K562 (cell line): ENCODE measurements around the gene PDCD1. TPM values are rescaled to one million over a fixed set of nuclear protein-coding genes. Genes with fewer than 3 reads are reported as not detected.
A peak's percentile ranks its signal among the peaks of the same experiment; 100 is the strongest.

Source experiments
- ATAC-seq: fragments of 200-7000 bp; cut with Tn5 transposase; 3 replicates; pipeline ENCODE4 v1.9.1; 2020; ENCODE audit warnings: moderate library complexity
- BruUV-seq: library from RNA; stranded (reverse); fragments of 400-500 nt; replicated peaks from 2 replicates; lab custom pipeline; 2021; lab: Mats Ljungman, UMichigan
- CTCF ChIA-PET: fragments of 300-600 bp; formaldehyde crosslinking; extraction: SDS; loops from one replicate; lab custom pipeline; 2021; ENCODE audit warnings: low intra/inter-chr PET ratio; lab: Yijun Ruan, JAX
- POLR2A ChIA-PET: fragments of 300-600, 350-650 bp; sonication (Branson Sonifier 250); formaldehyde crosslinking; extraction: SDS; loops from one replicate; lab custom pipeline; 2021; ENCODE audit warnings: antibody characterized with exemption, inconsistent platforms; lab: Yijun Ruan, JAX
- DNase-seq, 4 experiments: peaks; one replicate each; pipeline versions ENCODE4 v3.0.0 to v3.0.0-alpha.2; 2011 to 2018; ENCODE audit warnings: low spot score in 3 of 4, mixed read lengths in 3 of 4; ENCODE audit errors: extremely low read depth in 1 of 4
- FAIRE-seq: peaks from 2 replicates; lab custom pipeline; 2011; peaks lifted over from hg19 to GRCh38; lab: Jason Lieb, UNC
- H2AFZ ChIP-seq: 2 replicates; pipeline ENCODE4 v1.6.0; 2011; ENCODE audit warnings: low read depth, low read length, control low read depth, inconsistent platforms
- H3K27ac ChIP-seq: fragments of 200-600 bp; 3 replicates; pipeline ENCODE4 v1.8.0; 2011; ENCODE audit warnings: low read depth, mild to moderate bottlenecking, control low read depth, inconsistent platforms, low read length, moderate library complexity, mixed read lengths; ENCODE audit errors: extremely low read depth
- H3K27me3 ChIP-seq, 2 experiments: fragments of 300-600 bp in 1 of 2; 2 replicates in 1 of 2; 3 replicates in 1 of 2; pipeline versions ENCODE4 v1.6.0 to v1.8.0; 2011; ENCODE audit warnings: inconsistent platforms in 2 of 2, low read length in 2 of 2, mild to moderate bottlenecking in 1 of 2, mixed read lengths in 1 of 2, moderate library complexity in 1 of 2; ENCODE audit not compliant: control insufficient read depth in 2 of 2, insufficient read depth in 2 of 2
- H3K36me3 ChIP-seq: fragments of 300-600 bp; 3 replicates; pipeline ENCODE4 v1.8.0; 2011; ENCODE audit warnings: mild to moderate bottlenecking, low read length, inconsistent platforms; ENCODE audit not compliant: control insufficient read depth, insufficient read depth
- H3K4me1 ChIP-seq, 2 experiments: fragments of 200-600 bp in 1 of 2; replicated peaks in 1 of 2; 2 replicates in 1 of 2; 3 replicates in 1 of 2; pipeline versions ENCODE4 v1.5.1 to v1.8.0; 2011; ENCODE audit warnings: inconsistent platforms in 2 of 2, low read length in 2 of 2, mild to moderate bottlenecking in 1 of 2, mixed read lengths in 1 of 2, moderate library complexity in 1 of 2; ENCODE audit not compliant: control insufficient read depth in 2 of 2, insufficient read depth in 2 of 2
- H3K4me2 ChIP-seq: 2 replicates; pipeline ENCODE4 v1.6.1; 2011; ENCODE audit warnings: low read length, control low read depth, inconsistent platforms, mixed read lengths; ENCODE audit not compliant: insufficient read depth
- H3K4me3 ChIP-seq: fragments of 200-600 bp; sonication (generic), shearing (Covaris generic); 2 replicates; pipeline ENCODE4 v1.5.1; 2016; ENCODE audit warnings: control low read depth, inconsistent platforms
- H3K79me2 ChIP-seq: fragments of 200-600 bp; 3 replicates; pipeline ENCODE4 v1.8.0; 2011; ENCODE audit warnings: low read length, inconsistent platforms; ENCODE audit not compliant: control insufficient read depth, insufficient read depth
- H3K9ac ChIP-seq, 2 experiments: 2 replicates each; pipeline versions ENCODE4 v1.6.0 to v1.6.1; 2011; ENCODE audit warnings: low read depth in 2 of 2, low read length in 2 of 2, control low read depth in 1 of 2, inconsistent platforms in 1 of 2, mild to moderate bottlenecking in 1 of 2, mixed read lengths in 1 of 2; ENCODE audit not compliant: insufficient read depth in 1 of 2
- H3K9me1 ChIP-seq: one replicate; pipeline ENCODE4 v1.6.0; 2011; ENCODE audit warnings: inconsistent platforms, mild to moderate bottlenecking, low read length, moderate library complexity; ENCODE audit not compliant: control insufficient read depth, insufficient read depth
- H3K9me3 ChIP-seq: replicated peaks from 2 replicates; pipeline ENCODE4 v1.5.1; 2011; ENCODE audit warnings: low read depth, low read length, inconsistent platforms; ENCODE audit not compliant: control insufficient read depth, insufficient read depth
- H4K20me1 ChIP-seq: replicated peaks from 2 replicates; pipeline ENCODE4 v1.6.1; 2011; ENCODE audit warnings: low read length, inconsistent platforms, mixed read lengths; ENCODE audit not compliant: control insufficient read depth, insufficient read depth
- POLR2G ChIP-seq: fragments of 200-400 bp; formaldehyde crosslinking; IDR thresholded peaks from 2 replicates; pipeline ENCODE4 v1.6.1; 2017; ENCODE audit warnings: low read depth, mild to moderate bottlenecking, antibody characterized with exemption, low read length, moderate library complexity
- RBFOX2 ChIP-seq: fragments of 200-400 bp; formaldehyde crosslinking; IDR thresholded peaks from 2 replicates; pipeline ENCODE4 v1.6.1; 2017; ENCODE audit warnings: low read depth, mild to moderate bottlenecking, low read length, moderate library complexity
- SREBF2 ChIP-seq: sonication (generic); formaldehyde crosslinking; IDR thresholded peaks from 2 replicates; pipeline ENCODE4 v1.4.0; 2020; ENCODE audit warnings: mild to moderate bottlenecking, missing genetic modification reagents
- ZNF354B ChIP-seq: fragments of 250-450 bp; sonication (Bioruptor Pico); IDR thresholded peaks from 2 replicates; pipeline ENCODE4 v1.4.0; 2020
- WGBS: fragments of 100-300 bp; shearing (Covaris generic); methylation state at CpG from one replicate; pipeline ENCODE4 v1.1.6; 2016; ENCODE audit warnings: low coverage, mixed read lengths; ENCODE audit not compliant: insufficient coverage; ENCODE audit errors: missing lambda C conversion rate; 5-methylcytosine and 5-hydroxymethylcytosine counted together
- in situ Hi-C: fragments of 300-500 bp; cut with MboI; formaldehyde crosslinking; loops from 4 replicates; pipeline ENCODE4 v1.15.0; 2018; ENCODE audit warnings: inconsistent platforms, mixed read lengths
- intact Hi-C: fragments of 100-400 bp; cut with micrococcal nuclease; formaldehyde crosslinking; loops from 2 replicates; pipeline ENCODE4 v1.14.2; 2022
- polyA plus RNA-seq, 8 experiments: library from polyadenylated mRNA; depleted of rRNA in 4 of 8; stranded (reverse) in 5 of 8; unstranded in 3 of 8; fragments of >200 nt; fragmentation: Nextera tagmentation in 2 of 8; fragmentation: Illumina TruSeq in 1 of 8; extraction: Ambion mirVana in 2 of 8; extraction: Trizol in 1 of 8; gene quantifications; 2 replicates each; pipeline versions ENCODE4 v1.2.1 to v1.2.3, GENCODE V29; 2011 to 2014; ENCODE audit warnings: inconsistent platforms in 1 of 8, missing spikeins in 1 of 8
- total RNA-seq, 7 experiments: library from RNA; depleted of rRNA in 6 of 7; stranded (reverse); fragments of >200 nt in 6 of 7; fragmentation: Illumina TruSeq in 2 of 7; extraction: Trizol in 2 of 7; gene quantifications; 2 replicates each; pipeline versions ENCODE4 v1.2.1 to v1.2.3, GENCODE V29; 2011 to 2021; ENCODE audit warnings: low replicate concordance in 1 of 7
- TF ChIP-seq, protein P1 (sequence below): sonication (generic); formaldehyde crosslinking; IDR thresholded peaks from 2 replicates; pipeline ENCODE4 v1.9.0; 2022; ENCODE audit warnings: mild to moderate bottlenecking, missing genetic modification reagents
- TF ChIP-seq, protein P2 (sequence below): sonication (generic); formaldehyde crosslinking; IDR thresholded peaks from 2 replicates; pipeline ENCODE4 v1.8.1; 2023; ENCODE audit warnings: mild to moderate bottlenecking, missing genetic modification reagents

PDCD1 gene
- total and polyA plus RNA-seq, 9 of the 15 experiments (the other 6 are each of a cell fraction or from before 2014, with no cell fraction given): 0.15 to 2.5 (median 1.0) TPM; not detected in 2

DNA sequence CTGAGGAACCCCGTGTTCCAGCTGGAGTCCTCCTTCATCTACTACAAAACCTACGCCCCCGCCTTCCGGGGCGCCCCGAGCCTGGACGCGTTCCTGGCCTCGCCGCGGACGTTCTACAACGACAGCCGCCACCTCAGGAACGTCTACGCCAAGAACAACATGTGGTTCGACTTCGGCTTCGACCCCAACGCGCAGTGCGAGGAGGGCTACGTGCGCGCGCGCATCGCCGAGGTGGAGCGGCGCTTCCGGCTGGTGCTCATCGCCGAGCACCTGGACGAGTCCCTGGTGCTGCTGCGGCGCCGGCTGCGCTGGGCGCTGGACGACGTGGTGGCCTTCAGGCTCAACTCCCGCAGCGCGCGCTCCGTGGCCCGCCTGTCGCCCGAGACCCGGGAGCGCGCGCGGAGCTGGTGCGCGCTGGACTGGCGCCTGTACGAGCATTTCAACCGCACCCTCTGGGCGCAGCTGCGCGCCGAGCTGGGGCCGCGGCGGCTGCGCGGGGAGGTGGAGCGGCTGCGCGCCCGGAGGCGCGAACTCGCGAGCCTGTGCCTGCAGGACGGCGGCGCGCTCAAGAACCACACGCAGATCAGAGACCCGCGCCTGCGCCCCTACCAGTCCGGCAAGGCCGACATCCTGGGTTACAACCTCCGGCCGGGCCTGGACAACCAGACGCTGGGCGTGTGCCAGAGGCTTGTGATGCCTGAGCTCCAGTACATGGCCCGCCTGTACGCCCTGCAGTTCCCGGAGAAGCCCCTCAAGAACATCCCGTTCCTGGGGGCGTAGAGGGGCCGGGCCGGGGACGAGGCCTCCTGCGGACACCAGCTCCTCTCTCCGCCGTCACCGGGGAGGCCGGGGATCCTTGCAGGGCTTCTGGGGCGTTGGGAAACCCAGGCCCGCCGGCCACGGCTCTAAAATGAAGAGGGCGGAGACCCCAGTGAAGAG lies 55.0 kb downstream of the PDCD1 start:
- Histone ChIP-seq H3K9me1 (no peaks in the 10 kb centered on the region), H2AFZ (no peak overlapping the region), H3K27ac (peak overlapping the region; percentile 98; the same call in 2 of the 3 replicates), H3K4me1 (peaks cover 20 to 59% of the 10 kb centered on the region in 2 experiments), H3K4me3 (no peak overlapping the region), H3K79me2 (peaks cover 3% of the 10 kb centered on the region; the same call in 1 of the 3 replicates), H3K27me3 (no peaks in the 10 kb centered on the region), H4K20me1 (no peaks in the 10 kb centered on the region), H3K36me3 (no peaks in the 10 kb centered on the region), H3K9me3 (no peaks in the 10 kb centered on the region; the same call in 1 of the 2 replicates), H3K4me2 (no peak overlapping the region), H3K9ac (no peak overlapping the region; a peak in 1 of 4 replicates)
- no TSS peak for BruUV-seq
- in situ Hi-C loops (no loop called here), intact Hi-C loops (no loop called here)
- no CpG with 5 or more reads among the region's 109 CpGs for WGBS
- TF ChIP-seq ZNF354B (CRISPR knock-in tag) (no peak), POLR2G (peak; percentile 34; the same call in 1 of the 2 replicates), SREBF2 (no peak), RBFOX2 (0 out of 2 replicates have a peak, but pooled peaks have one; percentile 30)
- TF ChIP-seq, protein P1, sequence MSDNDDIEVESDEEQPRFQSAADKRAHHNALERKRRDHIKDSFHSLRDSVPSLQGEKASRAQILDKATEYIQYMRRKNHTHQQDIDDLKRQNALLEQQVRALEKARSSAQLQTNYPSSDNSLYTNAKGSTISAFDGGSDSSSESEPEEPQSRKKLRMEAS: 0 out of 2 replicates have a peak, but pooled peaks have one; percentile 11
- TF ChIP-seq, protein P2, sequence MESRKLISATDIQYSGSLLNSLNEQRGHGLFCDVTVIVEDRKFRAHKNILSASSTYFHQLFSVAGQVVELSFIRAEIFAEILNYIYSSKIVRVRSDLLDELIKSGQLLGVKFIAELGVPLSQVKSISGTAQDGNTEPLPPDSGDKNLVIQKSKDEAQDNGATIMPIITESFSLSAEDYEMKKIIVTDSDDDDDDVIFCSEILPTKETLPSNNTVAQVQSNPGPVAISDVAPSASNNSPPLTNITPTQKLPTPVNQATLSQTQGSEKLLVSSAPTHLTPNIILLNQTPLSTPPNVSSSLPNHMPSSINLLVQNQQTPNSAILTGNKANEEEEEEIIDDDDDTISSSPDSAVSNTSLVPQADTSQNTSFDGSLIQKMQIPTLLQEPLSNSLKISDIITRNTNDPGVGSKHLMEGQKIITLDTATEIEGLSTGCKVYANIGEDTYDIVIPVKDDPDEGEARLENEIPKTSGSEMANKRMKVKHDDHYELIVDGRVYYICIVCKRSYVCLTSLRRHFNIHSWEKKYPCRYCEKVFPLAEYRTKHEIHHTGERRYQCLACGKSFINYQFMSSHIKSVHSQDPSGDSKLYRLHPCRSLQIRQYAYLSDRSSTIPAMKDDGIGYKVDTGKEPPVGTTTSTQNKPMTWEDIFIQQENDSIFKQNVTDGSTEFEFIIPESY (CRISPR knock-in tag): peak; percentile 53; the same call in 1 of the 2 replicates
- ATAC-seq (no peak), DNase-seq (peak in 1 of 4 experiments; percentile 6), FAIRE-seq (no peak)
- POLR2A ChIA-PET: interaction anchor here (1.2 kb wide), 1 partner anchor 9 kb away, joined by 4 read pairs; no protein-coding TSS in a partner anchor
- CTCF ChIA-PET: no interaction called here
